Endothelial cell of umbilical vein (primary cell): ENCODE results near the gene ACOT11. TPM values are rescaled to one million over a fixed set of nuclear protein-coding genes. Genes with fewer than 3 reads are reported as not detected.

Experiments used
- BruUV-seq: library from RNA; stranded (reverse); fragments of 400-500 nt; replicated peaks from 2 replicates; lab custom pipeline; 2021; lab: Mats Ljungman, UMichigan
- CTCF ChIA-PET: fragments of 300-600, 350-600 bp; sonication (Branson Sonifier 250); formaldehyde crosslinking; loops from one replicate; lab custom pipeline; 2021; ENCODE audit warnings: antibody characterized with exemption, inconsistent platforms; lab: Charles Lee
- POLR2A ChIA-PET: fragments of 300-600, 350-600 bp; sonication (Branson Sonifier 250); formaldehyde crosslinking; loops from one replicate; lab custom pipeline; 2021; ENCODE audit warnings: antibody characterized with exemption, inconsistent platforms; lab: Charles Lee
- DNase-seq: peaks from one replicate; pipeline ENCODE4 v3.0.0-alpha.2; 2011; ENCODE audit warnings: low read depth, low spot score
- FAIRE-seq: peaks from 2 replicates; lab custom pipeline; 2011; peaks lifted over from hg19 to GRCh38; lab: Jason Lieb, UNC
- H2AFZ ChIP-seq: 2 replicates; pipeline ENCODE4 v1.6.0; 2012; ENCODE audit warnings: low read depth, low read length, control low read depth, inconsistent platforms
- H3K27ac ChIP-seq: 2 replicates; pipeline ENCODE4 v1.5.1; 2011; ENCODE audit warnings: low read depth, mild to moderate bottlenecking, control low read depth, low read length, moderate library complexity; ENCODE audit not compliant: insufficient read depth
- H3K27me3 ChIP-seq, 2 experiments: 2 replicates each; pipeline versions ENCODE4 v1.6.0 to v1.6.1; 2011; ENCODE audit warnings: low read length in 2 of 2, mixed read lengths in 1 of 2; ENCODE audit not compliant: control insufficient read depth in 2 of 2, insufficient read depth in 2 of 2
- H3K36me3 ChIP-seq, 2 experiments: 2 replicates in 1 of 2; 3 replicates in 1 of 2; pipeline ENCODE4 v1.5.1; 2011; ENCODE audit warnings: low read length in 2 of 2, mild to moderate bottlenecking in 1 of 2, moderate library complexity in 1 of 2; ENCODE audit not compliant: control insufficient read depth in 2 of 2, insufficient read depth in 2 of 2; ENCODE audit errors: extremely low read depth in 1 of 2
- H3K4me1 ChIP-seq: 3 replicates; pipeline ENCODE4 v1.5.1; 2011; ENCODE audit warnings: mild to moderate bottlenecking, low read length; ENCODE audit not compliant: control insufficient read depth, insufficient read depth; ENCODE audit errors: extremely low read depth
- H3K4me2 ChIP-seq: 2 replicates; pipeline ENCODE4 v1.6.1; 2011; ENCODE audit warnings: low read length, control low read depth, mixed read lengths; ENCODE audit not compliant: insufficient read depth
- H3K4me3 ChIP-seq, 3 experiments: fragments of 200-600 bp in 1 of 3; sonication (generic), shearing (Covaris generic) in 1 of 3; replicated peaks in 1 of 3; 2 replicates each; pipeline ENCODE4 v1.5.1; 2011 to 2016; ENCODE audit warnings: control low read depth in 3 of 3, low read length in 3 of 3, mild to moderate bottlenecking in 2 of 3, inconsistent platforms in 1 of 3, low read depth in 1 of 3, moderate library complexity in 1 of 3; ENCODE audit not compliant: insufficient read depth in 1 of 3
- H3K79me2 ChIP-seq: 2 replicates; pipeline ENCODE4 v1.6.0; 2012; ENCODE audit warnings: low read length, inconsistent platforms; ENCODE audit not compliant: control insufficient read depth, insufficient read depth
- H3K9ac ChIP-seq: replicated peaks from 2 replicates; pipeline ENCODE3; 2011; ENCODE audit warnings: low read length, control low read depth; ENCODE audit not compliant: insufficient read depth; ENCODE audit errors: extremely low read depth
- H3K9me1 ChIP-seq: replicated peaks from 3 replicates; pipeline ENCODE4 v1.6.0; 2011; ENCODE audit warnings: mild to moderate bottlenecking, low read length; ENCODE audit not compliant: control insufficient read depth, insufficient read depth; ENCODE audit errors: extremely low read depth
- H3K9me3 ChIP-seq: replicated peaks from 2 replicates; pipeline ENCODE4 v1.5.1; 2012; ENCODE audit warnings: low read length, inconsistent platforms; ENCODE audit not compliant: control insufficient read depth, insufficient read depth
- H4K20me1 ChIP-seq: replicated peaks from 2 replicates; pipeline ENCODE3; 2011; ENCODE audit warnings: mild to moderate bottlenecking, low read length; ENCODE audit not compliant: control insufficient read depth, insufficient read depth; ENCODE audit errors: extremely low read depth
- EZH2 ChIP-seq: IDR thresholded peaks from 2 replicates; pipeline ENCODE4 v1.6.1; 2012; ENCODE audit warnings: borderline replicate concordance, low read depth, mild to moderate bottlenecking, moderate library complexity, low read length, inconsistent platforms; ENCODE audit not compliant: severe bottlenecking
- FOS ChIP-seq: IDR thresholded peaks from 2 replicates; pipeline ENCODE4 v1.6.1; 2011; ENCODE audit warnings: mild to moderate bottlenecking, low read length, moderate library complexity, borderline replicate concordance; ENCODE audit not compliant: insufficient read depth
- GATA2 ChIP-seq: IDR thresholded peaks from 2 replicates; pipeline ENCODE4 v1.7.0; 2011; ENCODE audit warnings: low read depth, mild to moderate bottlenecking, moderate library complexity, mixed read lengths, low read length; ENCODE audit not compliant: insufficient read length, insufficient read depth
- JUN ChIP-seq: IDR thresholded peaks from 2 replicates; pipeline ENCODE4 v1.6.1; 2011; ENCODE audit warnings: borderline replicate concordance, low read depth; ENCODE audit not compliant: insufficient read length, insufficient read depth
- MYC ChIP-seq: IDR thresholded peaks from one replicate; pipeline ENCODE4 v1.6.1; 2011; ENCODE audit warnings: mild to moderate bottlenecking, low read depth, low read length
- POLR2A ChIP-seq: IDR thresholded peaks from 2 replicates; pipeline ENCODE4 v1.6.1; 2012; ENCODE audit warnings: low read depth, mild to moderate bottlenecking, control low read depth, low read length
- POLR2AphosphoS5 ChIP-seq: IDR thresholded peaks from 2 replicates; pipeline ENCODE4 v1.6.1; 2012; ENCODE audit warnings: low read depth, mild to moderate bottlenecking, control low read depth, low read length, moderate library complexity; ENCODE audit not compliant: insufficient read depth
- dilution Hi-C: fragments of 300-500 bp; cut with MboI; formaldehyde crosslinking; loops from one replicate; pipeline ENCODE4 v1.15.0; 2019; ENCODE audit warnings: low sequenced_read_pairs; ENCODE audit not compliant: extremely low pct_ligation_motif_present
- intact Hi-C: fragments of 100-400 bp; cut with micrococcal nuclease; formaldehyde crosslinking; loops from one replicate; pipeline ENCODE4 v1.10.0; 2022
- polyA plus RNA-seq, 4 experiments: library from polyadenylated mRNA; depleted of rRNA in 3 of 4; stranded (reverse) in 3 of 4; unstranded in 1 of 4; fragments of >200 nt; gene quantifications; 2 replicates each; pipeline versions ENCODE4 v1.2.1 to v1.2.3, GENCODE V29; 2011 to 2012; ENCODE audit warnings: missing spikeins in 1 of 4
- total RNA-seq: library from RNA; stranded (reverse); gene quantifications from 2 replicates; pipeline ENCODE4 v1.2.3, GENCODE V29; 2021
- TF ChIP-seq, protein P1 (sequence below): IDR thresholded peaks from 2 replicates; pipeline ENCODE4 v1.6.1; 2011; ENCODE audit not compliant: insufficient read depth, insufficient read length
- TF ChIP-seq, protein P2 (sequence below), 2 donors: IDR thresholded peaks; 1 replicate in 1 of 2; 2 replicates in 1 of 2; pipeline ENCODE4 v1.5.1; 2011; ENCODE audit warnings: low read length in 2 of 2, mild to moderate bottlenecking in 2 of 2, moderate library complexity in 2 of 2, control low read depth in 1 of 2, inconsistent platforms in 1 of 2, low read depth in 1 of 2; ENCODE audit not compliant: insufficient read depth in 1 of 2; ENCODE audit errors: extremely low read depth in 1 of 2

Gene ACOT11
- total and polyA plus RNA-seq, 2 donors (not counting 3 experiments of a cell fraction or from before 2014, with no cell fraction given): 4.5 to 5.4 TPM

DNA sequence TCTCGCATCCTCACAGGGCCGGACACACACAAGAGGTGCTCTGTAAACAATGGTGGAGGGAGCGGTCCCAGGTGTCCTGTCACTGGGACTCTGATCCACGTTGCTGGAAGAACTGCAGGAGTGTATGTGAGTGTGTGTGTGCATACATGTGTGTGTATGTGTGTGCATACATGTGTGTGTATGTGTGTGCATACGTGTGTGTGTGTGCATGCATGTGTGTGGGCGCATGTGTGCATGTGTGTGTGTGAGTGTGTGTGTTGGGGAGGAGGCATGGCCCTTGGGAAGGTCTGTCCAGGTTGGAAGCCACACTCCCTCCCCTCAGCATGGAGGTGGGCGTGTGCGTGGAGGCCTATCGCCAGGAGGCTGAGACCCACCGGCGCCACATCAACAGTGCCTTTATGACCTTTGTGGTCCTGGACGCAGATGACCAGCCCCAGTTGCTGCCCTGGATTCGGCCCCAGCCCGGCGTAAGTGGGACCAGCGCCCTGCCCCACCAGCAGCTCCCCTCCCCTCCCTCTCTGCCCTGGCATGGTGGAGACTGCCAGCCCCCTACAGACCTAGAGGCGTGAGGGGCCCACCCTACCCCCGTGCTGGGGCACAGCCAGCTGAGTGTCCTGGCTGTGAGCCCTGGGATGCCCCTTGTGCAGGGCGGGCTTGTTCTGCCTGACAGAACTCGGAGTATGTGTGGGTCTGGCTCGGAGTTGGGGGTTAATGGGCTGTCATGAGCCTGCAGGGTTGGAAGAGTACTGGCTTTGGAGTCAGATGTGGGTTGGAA, 53.1 kb downstream of the ACOT11 start:
- H3K4me3 ChIP-seq: no peak overlapping the region
- BruUV-seq: no TSS peak
- DNase-seq: no peak
- no peaks in the 10 kb centered on the region for H3K36me3 ChIP-seq
- peaks cover 3% of the 10 kb centered on the region for H3K4me1 ChIP-seq
- no peaks in the 10 kb centered on the region for H3K9me1 ChIP-seq
- H3K79me2 ChIP-seq: no peaks in the 10 kb centered on the region
- CTCF ChIA-PET: no interaction called here
- H3K9ac ChIP-seq: no peak overlapping the region
- H3K4me2 ChIP-seq: no peak overlapping the region
- intact Hi-C loops: no loop called here
- TF ChIP-seq EZH2 (no peak), POLR2A (no peak), GATA2 (no peak), FOS (no peak), JUN (no peak), MYC (no peak), POLR2AphosphoS5 (no peak)
- TF ChIP-seq, protein P1, sequence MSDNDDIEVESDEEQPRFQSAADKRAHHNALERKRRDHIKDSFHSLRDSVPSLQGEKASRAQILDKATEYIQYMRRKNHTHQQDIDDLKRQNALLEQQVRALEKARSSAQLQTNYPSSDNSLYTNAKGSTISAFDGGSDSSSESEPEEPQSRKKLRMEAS: no peak
- TF ChIP-seq, protein P2, sequence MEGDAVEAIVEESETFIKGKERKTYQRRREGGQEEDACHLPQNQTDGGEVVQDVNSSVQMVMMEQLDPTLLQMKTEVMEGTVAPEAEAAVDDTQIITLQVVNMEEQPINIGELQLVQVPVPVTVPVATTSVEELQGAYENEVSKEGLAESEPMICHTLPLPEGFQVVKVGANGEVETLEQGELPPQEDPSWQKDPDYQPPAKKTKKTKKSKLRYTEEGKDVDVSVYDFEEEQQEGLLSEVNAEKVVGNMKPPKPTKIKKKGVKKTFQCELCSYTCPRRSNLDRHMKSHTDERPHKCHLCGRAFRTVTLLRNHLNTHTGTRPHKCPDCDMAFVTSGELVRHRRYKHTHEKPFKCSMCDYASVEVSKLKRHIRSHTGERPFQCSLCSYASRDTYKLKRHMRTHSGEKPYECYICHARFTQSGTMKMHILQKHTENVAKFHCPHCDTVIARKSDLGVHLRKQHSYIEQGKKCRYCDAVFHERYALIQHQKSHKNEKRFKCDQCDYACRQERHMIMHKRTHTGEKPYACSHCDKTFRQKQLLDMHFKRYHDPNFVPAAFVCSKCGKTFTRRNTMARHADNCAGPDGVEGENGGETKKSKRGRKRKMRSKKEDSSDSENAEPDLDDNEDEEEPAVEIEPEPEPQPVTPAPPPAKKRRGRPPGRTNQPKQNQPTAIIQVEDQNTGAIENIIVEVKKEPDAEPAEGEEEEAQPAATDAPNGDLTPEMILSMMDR (IDR thresholded peaks at IDR 0.05; ENCODE audit: extremely low read depth in 1 of 2, insufficient read depth in 1 of 2, low read depth in 1 of 2, low read length in 2 of 2): no peak
- POLR2A ChIA-PET: no interaction called here
- H2AFZ ChIP-seq: no peak overlapping the region
- no peaks in the 10 kb centered on the region for H3K27me3 ChIP-seq
- H3K9me3 ChIP-seq: no peaks in the 10 kb centered on the region
- FAIRE-seq: no peak
- dilution Hi-C loops: no loop called here
- no peak overlapping the region for H3K27ac ChIP-seq
- H4K20me1 ChIP-seq: no peaks in the 10 kb centered on the region
